ENCODE measurements around the gene RPRD1A.
A peak's percentile ranks its signal among the peaks of the same experiment; 100 is the strongest.

Gene RPRD1A

GRCh38 chr18:35964319-35964718 is 103.0 kb downstream of the RPRD1A start:
- DNase-seq, result no peak

GRCh38 chr18:35962320-35962719 is 105.0 kb downstream of the RPRD1A start:
- no peak for DNase-seq

GRCh38 chr18:35956226-35956625 is 111.1 kb downstream of the RPRD1A start:
- DNase-seq, result no peak

- no peak for DNase-seq
Measured at GRCh38 chr18:35953688-35954087, 113.7 kb downstream of the RPRD1A start.

GRCh38 chr18:35950628-35950982 is 116.8 kb downstream of the RPRD1A start:
- DNase-seq, result no peak

GRCh38 chr18:35949903-35950627 is 117.3 kb downstream of the RPRD1A start:
- DNase-seq, result peak; percentile 24

- DNase-seq, result no peak
Measured at GRCh38 chr18:35949090-35949489, 118.3 kb downstream of the RPRD1A start.

- no peak for DNase-seq
Measured at GRCh38 chr18:35948080-35948479, 119.3 kb downstream of the RPRD1A start.

GRCh38 chr18:35942661-35943060 is 124.7 kb downstream of the RPRD1A start:
- DNase-seq, result no peak

GRCh38 chr18:35942133-35942532 is 125.2 kb downstream of the RPRD1A start:
- DNase-seq, result no peak

- no peak for DNase-seq
Measured at GRCh38 chr18:35941299-35941698, 126.1 kb downstream of the RPRD1A start.
